ENCODE results near the gene RAMP1.

Gene RAMP1

GRCh38 chr2:237956402-237956736 lies 96.9 kb downstream of the RAMP1 start:
- no peak for DNase-seq

- DNase-seq, result no peak
These were observed 102.2 kb downstream of the RAMP1 start for GRCh38 chr2:237961637-237962036.

All from DMS153 (cell line).